Fibroblast of upper back skin (primary cell): ENCODE results near the gene SOSTDC1.
"Not testable (repeated sequence)": the region's sequence is repeated elsewhere in the genome, so short reads cannot be mapped to it uniquely, and the experiment has no call there.

Experiments
- DNase-seq: peaks from one replicate; pipeline ENCODE4 v3.0.0-alpha.2; 2013

Gene SOSTDC1

GRCh38 chr7:16465469-16466361 lies at the start of gene SOSTDC1:
TSS of gene SOSTDC1 (minus strand) at chr7:16465738. CDS start at chr7:16465668, 70 bp downstream.
- peak; percentile 31 for DNase-seq

DNA sequence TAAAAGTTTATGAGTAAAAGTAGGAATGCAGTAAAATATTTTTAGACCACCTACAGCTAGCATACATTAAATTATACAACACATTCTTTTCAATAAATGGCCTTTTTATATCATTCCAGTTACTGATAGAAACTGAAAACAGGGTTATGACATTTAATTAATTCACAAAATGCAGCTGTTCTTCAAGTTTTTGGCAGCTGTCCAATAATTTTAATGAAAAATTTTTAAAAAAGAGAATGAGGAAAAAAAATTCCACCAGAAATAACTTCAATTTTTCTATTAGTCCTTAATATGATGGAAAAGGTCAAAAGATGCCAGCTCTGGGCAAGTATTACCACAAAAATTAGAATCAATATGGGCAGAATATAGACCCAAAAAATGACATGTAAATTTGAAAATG lies 49.2 kb upstream of the SOSTDC1 start:
- DNase-seq: no peak

DNA sequence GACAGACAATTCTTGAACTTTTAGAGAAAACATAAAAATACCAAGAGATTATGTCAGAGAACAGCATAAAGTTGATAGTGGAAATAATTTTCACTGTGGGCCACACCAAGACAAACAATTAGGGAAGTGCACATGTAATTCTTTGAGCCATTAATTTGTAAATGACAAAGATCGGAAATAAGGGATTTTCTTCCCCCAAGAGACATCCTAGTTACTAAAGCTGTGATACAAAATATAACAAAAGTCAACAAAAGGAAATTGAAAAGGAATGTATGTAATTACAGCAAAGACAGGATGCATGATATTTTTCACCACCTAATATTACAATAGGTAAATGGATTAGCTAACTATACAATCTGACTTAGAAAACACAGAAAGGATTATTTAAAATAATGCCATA lies 48.7 kb upstream of the SOSTDC1 start:
- DNase-seq: no peak

DNA sequence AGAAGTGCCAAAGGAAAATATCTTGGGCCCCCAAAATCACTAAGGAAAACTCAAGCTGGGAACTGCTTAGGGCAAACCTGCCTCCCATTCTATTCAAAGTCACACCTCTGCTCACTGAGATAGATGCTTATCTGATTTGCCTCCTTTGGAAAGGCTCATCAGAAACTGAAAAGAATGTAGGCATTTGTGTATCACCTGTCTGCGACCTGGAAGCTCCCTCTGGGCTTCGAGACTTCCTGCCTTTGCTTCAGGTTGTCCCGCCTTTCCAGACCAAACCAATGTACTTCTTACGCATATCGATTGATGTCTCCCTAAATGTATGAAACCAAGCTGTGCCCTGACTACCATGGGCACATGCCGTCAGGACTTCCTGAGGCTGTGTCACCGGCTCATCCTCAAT lies 46.6 kb upstream of the SOSTDC1 start:
- no peak for DNase-seq

- no peak for DNase-seq
Measured at GRCh38 chr7:16511314-16511713, 45.8 kb upstream of the SOSTDC1 start.

GRCh38 chr7:16509829-16510228 lies 44.3 kb upstream of the SOSTDC1 start:
- DNase-seq: no peak

DNA sequence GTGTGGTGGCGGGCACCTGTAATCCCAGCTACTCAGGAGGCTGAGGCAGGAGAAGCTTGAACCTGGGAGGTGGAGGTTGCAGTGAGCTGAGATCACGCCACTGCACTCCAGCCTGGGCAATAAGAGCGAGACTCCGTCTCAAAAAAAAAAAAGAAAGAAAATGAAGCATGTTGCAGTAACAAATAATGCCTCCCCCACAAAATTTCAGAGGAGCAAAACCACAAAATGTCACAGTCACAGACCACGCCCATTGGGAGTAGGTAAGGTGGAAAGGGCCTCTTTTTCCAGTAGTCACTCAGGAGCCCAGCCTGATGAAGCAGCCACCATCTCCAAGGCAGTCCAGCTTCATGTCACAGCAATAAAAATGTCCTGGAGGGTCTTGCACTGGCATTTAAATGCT lies 40.9 kb upstream of the SOSTDC1 start:
- DNase-seq: not testable (repeated sequence)

DNA sequence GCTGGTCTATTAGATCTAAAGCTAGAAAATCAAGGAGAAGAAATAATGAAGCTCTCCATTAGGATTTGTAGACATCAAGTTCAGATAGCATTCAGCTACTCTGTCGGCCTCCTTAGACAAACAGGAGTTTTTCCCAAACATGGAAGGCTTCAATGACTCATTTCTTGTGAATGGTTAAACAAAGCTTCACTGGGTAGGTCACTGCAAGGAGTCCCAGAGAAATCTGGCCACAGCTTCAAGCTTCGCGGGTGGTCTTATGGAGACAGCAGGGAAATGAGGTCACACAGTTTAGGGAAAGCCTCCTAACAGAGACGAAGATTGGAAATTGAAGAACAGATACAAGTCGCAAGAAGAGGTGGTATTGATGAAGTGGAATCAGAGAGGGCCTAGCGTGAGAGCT lies 38.5 kb upstream of the SOSTDC1 start:
- peak; percentile 74 for DNase-seq

DNA sequence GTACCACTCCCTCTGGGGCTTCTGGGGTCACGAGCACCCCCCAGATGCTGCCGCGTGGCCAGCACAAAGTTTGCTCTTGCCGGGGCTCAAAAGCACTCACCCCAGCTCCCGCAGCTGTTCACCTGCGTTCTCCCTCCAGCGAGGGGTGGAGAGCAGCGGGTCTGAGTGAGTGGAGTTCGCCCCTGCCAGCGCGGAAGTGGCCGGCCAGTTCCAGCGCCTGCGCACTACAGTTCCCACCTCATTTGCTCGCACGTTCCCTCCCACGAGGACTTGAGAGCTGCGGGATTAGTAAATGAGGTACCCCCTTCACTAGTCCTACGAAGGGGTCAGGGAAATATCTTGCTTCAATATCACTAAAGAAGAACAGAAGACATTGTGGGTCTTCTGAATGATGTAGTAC lies 36.8 kb upstream of the SOSTDC1 start:
- no peak for DNase-seq

GRCh38 chr7:16498122-16498521 lies 32.6 kb upstream of the SOSTDC1 start:
- no peak for DNase-seq

DNA sequence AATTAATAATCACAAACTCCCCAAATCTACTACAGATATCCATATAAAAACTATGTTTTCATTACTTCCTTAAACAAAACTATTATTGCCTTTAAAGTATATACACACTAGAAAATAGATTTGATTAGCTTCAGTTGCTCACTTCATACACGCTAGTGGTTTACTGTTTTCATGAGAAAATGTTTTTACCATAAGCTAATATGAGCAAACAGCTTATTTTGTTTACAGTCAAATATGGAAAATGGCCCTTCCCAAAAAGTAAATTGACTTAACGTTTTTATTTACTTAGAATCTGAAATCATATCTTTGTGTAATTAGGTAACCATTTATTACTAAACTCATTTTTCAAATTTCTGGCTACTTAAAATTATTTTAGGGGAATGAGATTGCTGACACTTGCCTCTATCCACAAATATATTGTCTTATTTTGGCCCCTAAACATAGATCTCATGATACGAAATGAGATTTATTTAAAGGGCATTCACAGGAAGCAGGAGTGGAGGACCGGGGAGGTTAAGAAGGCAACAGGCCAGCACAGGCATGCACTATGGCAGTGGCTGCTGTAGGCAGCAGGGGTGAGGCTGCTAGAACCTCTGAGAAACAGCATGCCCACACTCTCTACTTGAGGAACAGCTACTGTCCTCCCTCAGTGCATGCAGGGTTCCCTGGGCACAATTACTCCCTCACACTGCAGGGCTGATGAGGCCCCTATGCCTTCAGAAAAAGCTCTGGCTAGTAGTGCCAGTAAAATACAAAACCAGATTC lies 29.6 kb upstream of the SOSTDC1 start:
- no peak for DNase-seq

DNA sequence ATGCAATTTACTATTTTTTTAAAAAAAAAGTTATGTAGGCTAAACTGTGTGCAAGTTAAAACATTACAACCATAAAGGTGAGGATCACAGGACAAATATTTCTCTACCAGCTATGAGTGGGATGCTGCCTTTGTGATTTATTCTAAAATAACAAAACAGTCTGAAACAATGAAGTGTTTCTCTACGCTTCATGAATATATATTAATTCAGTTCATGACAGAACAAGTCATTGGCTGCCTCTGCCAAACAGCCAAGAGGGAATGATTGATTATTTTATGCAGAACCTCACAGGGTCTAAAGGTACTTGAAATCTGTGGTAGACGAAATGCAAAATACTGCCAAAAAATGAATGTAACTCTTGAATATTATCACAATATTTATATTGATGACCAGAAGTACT lies 29.0 kb upstream of the SOSTDC1 start:
- DNase-seq: no peak

DNA sequence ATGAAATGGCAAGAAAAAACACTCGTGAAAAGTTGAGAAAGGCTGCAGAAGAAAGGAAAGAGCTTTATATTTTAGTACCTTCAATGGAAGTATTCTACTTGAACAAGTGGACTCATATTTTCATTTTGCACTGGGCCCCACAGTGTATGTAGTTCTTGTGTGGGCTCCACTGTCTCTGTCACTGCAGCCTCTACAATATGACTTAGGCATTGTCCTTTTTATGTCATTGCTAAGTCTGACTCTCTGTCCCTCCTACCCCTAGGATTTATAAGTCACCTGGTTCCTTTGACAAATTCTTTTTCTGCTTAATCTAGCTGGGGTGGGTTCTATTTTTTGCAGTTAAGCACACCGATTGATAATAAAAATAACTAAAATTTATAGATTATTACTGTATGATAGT lies 27.7 kb upstream of the SOSTDC1 start:
- no peak for DNase-seq

DNA sequence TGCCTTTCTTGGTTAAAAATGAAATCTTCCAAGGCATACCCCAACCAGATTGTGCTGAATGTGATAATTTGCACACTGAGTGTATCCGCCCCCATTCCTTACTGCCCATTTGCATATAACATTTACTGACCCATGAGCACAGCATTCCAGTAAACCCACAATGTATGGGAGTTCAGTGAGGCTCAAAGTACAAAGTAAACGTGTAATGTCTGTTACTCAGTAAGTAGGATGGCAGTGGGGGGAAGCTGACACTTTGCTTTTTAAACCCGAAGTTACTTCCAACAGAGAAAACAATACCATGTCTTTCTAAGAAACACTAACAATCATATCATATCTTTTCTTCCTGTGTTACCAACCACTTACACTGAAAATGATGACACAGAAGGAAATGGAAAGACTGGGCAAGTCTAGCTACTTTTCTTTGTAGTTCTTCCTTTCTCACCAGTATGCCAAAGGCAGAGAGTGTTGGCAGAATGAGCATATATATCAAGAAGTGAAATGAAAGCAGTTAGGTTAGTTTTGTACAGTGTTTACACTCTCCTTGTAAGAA lies 27.1 kb upstream of the SOSTDC1 start:
- peak; percentile 71 for DNase-seq

DNA sequence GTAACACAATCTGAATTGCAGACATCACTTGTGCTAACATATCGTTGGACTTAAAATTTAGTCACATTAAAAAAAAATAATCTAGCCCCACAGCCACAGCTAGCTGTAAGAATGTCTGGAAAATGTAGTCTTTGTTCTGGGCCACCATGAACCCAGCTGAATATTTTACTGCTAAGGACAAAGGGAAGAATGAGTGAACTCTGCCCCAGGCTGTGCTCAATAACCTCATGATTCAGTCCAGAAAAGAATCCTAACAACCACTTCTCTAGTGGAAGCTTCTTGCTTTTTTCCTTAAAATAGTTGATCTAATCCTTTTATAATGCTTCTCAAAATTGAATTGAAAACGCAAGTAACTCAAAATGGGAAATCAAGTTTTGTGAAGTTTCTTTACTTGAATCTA lies 25.6 kb upstream of the SOSTDC1 start:
- DNase-seq: no peak

GRCh38 chr7:16484453-16485158 lies 19.1 kb upstream of the SOSTDC1 start:
- peak; percentile 14 for DNase-seq

DNA sequence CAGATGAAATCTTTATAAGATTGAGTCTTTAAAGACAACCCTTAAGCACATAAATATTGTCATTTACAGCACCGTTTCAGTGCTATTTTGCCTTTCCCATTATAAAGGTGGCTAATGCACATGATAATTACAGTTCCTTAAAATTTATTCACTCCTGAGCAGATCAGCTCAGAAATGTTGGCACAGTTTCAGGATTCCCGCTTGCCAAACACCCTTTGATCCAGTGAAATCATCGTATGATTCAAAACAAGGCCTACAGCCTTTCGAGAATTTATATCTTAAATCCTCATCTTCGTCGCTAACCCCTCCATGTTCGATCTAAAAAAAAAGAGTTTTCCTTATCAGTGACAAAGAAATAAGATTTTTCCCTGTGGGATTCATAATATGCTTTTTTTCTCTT lies 14.1 kb upstream of the SOSTDC1 start:
- DNase-seq: no peak

- DNase-seq: no peak
Measured at GRCh38 chr7:16479161-16479560, 13.6 kb upstream of the SOSTDC1 start.

GRCh38 chr7:16471933-16472332 lies 6.4 kb upstream of the SOSTDC1 start:
- DNase-seq: no peak

DNA sequence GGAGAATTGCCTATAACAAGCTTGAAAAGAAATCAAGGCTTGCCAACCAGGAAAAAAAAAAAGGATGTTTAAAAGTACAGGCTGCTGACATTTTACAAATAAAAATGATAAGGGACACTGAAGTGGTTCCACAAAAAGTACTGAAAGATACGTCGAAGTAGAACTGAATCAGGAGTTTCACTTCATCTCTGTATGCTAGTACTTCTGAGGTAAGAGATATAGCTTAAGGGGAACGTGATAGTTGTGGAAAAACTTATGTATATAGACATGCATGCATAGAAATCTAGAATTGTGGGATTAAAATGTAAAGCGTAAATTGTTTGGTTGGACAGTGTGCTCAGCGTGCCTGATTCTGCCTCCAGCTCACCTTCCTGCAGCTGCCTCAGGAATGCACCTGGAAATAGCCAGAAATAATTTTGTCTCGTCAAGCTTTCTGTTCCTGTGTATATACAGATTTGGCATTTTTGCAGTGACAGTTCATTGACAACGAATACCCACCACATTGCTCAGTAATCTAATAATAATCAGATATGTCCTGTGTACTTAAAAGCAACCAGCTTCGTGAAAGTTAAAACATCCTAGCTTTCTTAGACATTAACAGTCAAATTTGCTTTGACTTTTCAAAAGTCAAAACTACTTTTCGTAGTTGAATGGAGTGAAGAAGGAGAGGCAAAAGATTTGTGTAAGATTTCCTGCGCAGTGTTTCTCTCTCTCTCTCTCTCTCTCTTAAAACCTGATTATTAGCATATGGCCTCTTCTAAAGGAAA lies 1.4 kb downstream of the SOSTDC1 start:
- DNase-seq: no peak

DNA sequence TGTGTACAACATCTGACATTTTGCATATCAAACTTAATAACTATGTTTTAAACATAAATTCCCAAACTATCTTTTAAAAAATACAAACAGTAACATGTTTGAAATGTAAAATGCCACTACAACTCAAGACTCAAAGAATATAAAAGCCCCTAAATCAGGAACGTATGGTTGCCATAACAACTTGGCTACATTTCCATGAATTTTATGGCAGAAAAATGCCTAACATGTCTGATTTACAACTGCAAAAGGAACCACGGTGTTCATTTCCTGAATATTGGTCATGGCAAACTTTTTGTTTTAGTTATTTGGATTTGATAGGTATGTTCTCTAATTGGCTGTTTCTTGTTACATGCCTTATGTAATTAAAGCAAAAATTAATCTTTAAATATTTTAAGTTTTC lies 2.0 kb downstream of the SOSTDC1 start:
- DNase-seq: peak; percentile 55

GRCh38 chr7:16462431-16462889 lies 3.1 kb downstream of the SOSTDC1 start:
- no peak for DNase-seq
